GM23248 (cell line): Measurements from ENCODE around the gene DUOX2. TPM values are rescaled to one million over a fixed set of nuclear protein-coding genes. Genes with fewer than 3 reads are reported as not detected.

Experiments
- DNase-seq: peaks from one replicate; pipeline ENCODE4 v3.0.0-alpha.2; 2015
- H2AFZ ChIP-seq: fragments of 200-600 bp; sonication (generic); 2 replicates; pipeline ENCODE4 v1.6.1; 2016; ENCODE audit warnings: antibody characterized with exemption
- H3F3A ChIP-seq: fragments of 200-600 bp; sonication (generic); 2 replicates; pipeline ENCODE4 v1.6.1; 2016; ENCODE audit warnings: mild to moderate bottlenecking, antibody characterized with exemption, mixed run types; ENCODE audit not compliant: insufficient read depth
- H3K27ac ChIP-seq: fragments of 200-600 bp; sonication (generic); 2 replicates; pipeline ENCODE4 v1.5.1; 2016; ENCODE audit warnings: mild to moderate bottlenecking
- H3K27me3 ChIP-seq: fragments of 200-600 bp; sonication (generic); replicated peaks from 2 replicates; pipeline ENCODE4 v1.6.1; 2016; ENCODE audit warnings: mild to moderate bottlenecking; ENCODE audit not compliant: insufficient read depth
- H3K36me3 ChIP-seq: fragments of 200-600 bp; sonication (generic); 2 replicates; pipeline ENCODE4 v1.6.1; 2016; ENCODE audit warnings: low read depth, mild to moderate bottlenecking
- H3K4me1 ChIP-seq: fragments of 200-600 bp; sonication (generic); 2 replicates; pipeline ENCODE4 v1.6.1; 2016; ENCODE audit warnings: mild to moderate bottlenecking; ENCODE audit not compliant: insufficient read depth
- H3K4me2 ChIP-seq: fragments of 200-600 bp; sonication (generic); one replicate; pipeline ENCODE4 v1.6.1; 2016; ENCODE audit warnings: mild to moderate bottlenecking; ENCODE audit not compliant: unreplicated experiment
- H3K4me3 ChIP-seq: fragments of 200-600 bp; sonication (generic); 2 replicates; pipeline ENCODE4 v1.5.1; 2016; ENCODE audit warnings: mild to moderate bottlenecking
- H3K79me2 ChIP-seq: fragments of 200-600 bp; sonication (generic); 2 replicates; pipeline ENCODE4 v1.6.1; 2016; ENCODE audit warnings: mild to moderate bottlenecking; ENCODE audit not compliant: insufficient read depth
- H3K9ac ChIP-seq: fragments of 200-600 bp; sonication (generic); 2 replicates; pipeline ENCODE4 v1.6.1; 2016; ENCODE audit warnings: mild to moderate bottlenecking
- H3K9me2 ChIP-seq: fragments of 200-600 bp; sonication (generic); 2 replicates; pipeline ENCODE4 v1.6.1; 2016; ENCODE audit warnings: mixed run types, mild to moderate bottlenecking, moderate library complexity; ENCODE audit not compliant: insufficient read depth
- H3K9me3 ChIP-seq: fragments of 200-600 bp; sonication (generic); one replicate; pipeline ENCODE4 v1.6.1; 2017; ENCODE audit warnings: low read depth
- H4K20me1 ChIP-seq: fragments of 200-600 bp; sonication (generic); 2 replicates; pipeline ENCODE4 v1.6.0; 2016; ENCODE audit not compliant: insufficient read depth
- EZH2 ChIP-seq: fragments of 200-600 bp; sonication (generic); IDR thresholded peaks from 2 replicates; pipeline ENCODE4 v1.6.1; 2018; ENCODE audit warnings: antibody characterized with exemption, mild to moderate bottlenecking; ENCODE audit not compliant: insufficient read depth, poor library complexity, severe bottlenecking
- EZH2phosphoT487 ChIP-seq: fragments of 200-600 bp; sonication (generic); IDR thresholded peaks from 2 replicates; pipeline ENCODE4 v1.6.1; 2018; ENCODE audit warnings: antibody characterized with exemption, moderate library complexity, mild to moderate bottlenecking, low read depth; ENCODE audit not compliant: insufficient read depth
- WGBS, 2 experiments: methylation state at CpG; one replicate each; pipeline ENCODE4 v1.1.6; 2015 to 2017; ENCODE audit warnings: low lambda C conversion rate in 2 of 2, low coverage in 1 of 2; ENCODE audit errors: missing lambda C conversion rate in 2 of 2; 5-methylcytosine and 5-hydroxymethylcytosine counted together
- in situ Hi-C: fragments of 300-500 bp; cut with MboI; formaldehyde crosslinking; loops from 2 replicates; pipeline ENCODE4 v1.15.0; 2020
- polyA plus RNA-seq: library from polyadenylated mRNA; unstranded; fragments of >200 nt; fragmentation: Nextera tagmentation; extraction: Ambion mirVana; gene quantifications from 2 replicates; pipeline ENCODE4 v1.2.1, GENCODE V29; 2016
- total RNA-seq: library from RNA; depleted of rRNA; stranded (reverse); fragments of >200 nt; shearing (Covaris generic); gene quantifications from 2 replicates; pipeline ENCODE4 v1.2.3, GENCODE V29; 2014

The DUOX2 gene
- total and polyA plus RNA-seq, 2 experiments from 2014 or later: 0.03 TPM; not detected in 1

GRCh38 chr15:45113380-45113990 lies 487 bp downstream of the DUOX2 start:
- no peaks in the 10 kb centered on the region for H3K79me2 ChIP-seq
- H3K9me3 ChIP-seq: no peaks in the 10 kb centered on the region
- H3K27me3 ChIP-seq: peaks cover 74% of the 10 kb centered on the region
- H3K27ac ChIP-seq: no peak overlapping the region
- in situ Hi-C loops: no loop called here
- no peak overlapping the region for H3K4me2 ChIP-seq
- no peak for DNase-seq
- H3K9ac ChIP-seq: no peak overlapping the region
- H2AFZ ChIP-seq: no peak overlapping the region
- H3K36me3 ChIP-seq: no peaks in the 10 kb centered on the region
- H3K9me2 ChIP-seq: no peaks in the 10 kb centered on the region
- H3K4me1 ChIP-seq: no peaks in the 10 kb centered on the region
- 4 to 10% methylated on average over 13 to 14 of the region's 14 CpGs for WGBS, 2 experiments
- H3F3A ChIP-seq: no peaks in the 10 kb centered on the region
- H4K20me1 ChIP-seq: no peaks in the 10 kb centered on the region
- TF ChIP-seq EZH2phosphoT487: peak; percentile 7; the same call in 1 of the 2 replicates
- no peak for TF ChIP-seq EZH2
- H3K4me3 ChIP-seq: no peak overlapping the region

- Histone ChIP-seq H3K79me2 (no peaks in the 10 kb centered on the region), H3K9me2 (no peaks in the 10 kb centered on the region), H3K36me3 (no peaks in the 10 kb centered on the region), H3F3A (no peaks in the 10 kb centered on the region), H3K4me2 (no peak overlapping the region), H3K27ac (no peak overlapping the region), H2AFZ (peak overlapping the region; percentile 19; the same call in 1 of the 2 replicates), H4K20me1 (no peaks in the 10 kb centered on the region), H3K4me1 (no peaks in the 10 kb centered on the region), H3K9me3 (no peaks in the 10 kb centered on the region), H3K9ac (no peak overlapping the region), H3K4me3 (0 out of 2 replicates have a peak overlapping the region, but pooled peaks have one; percentile 18), H3K27me3 (peaks cover 73% of the 10 kb centered on the region)
- 2 to 4% methylated on average over 49 to 56 of the region's 58 CpGs for WGBS, 2 experiments
- DNase-seq: peak; percentile 38
- in situ Hi-C loops: no loop called here
- peak; percentile 53 for TF ChIP-seq EZH2
- TF ChIP-seq EZH2phosphoT487: peak; percentile 21; the same call in 1 of the 2 replicates
Measured at GRCh38 chr15:45112591-45113379, 1.2 kb downstream of the DUOX2 start.

- in situ Hi-C loops: no loop called here
- H3F3A ChIP-seq: no peaks in the 10 kb centered on the region
- peaks cover 68% of the 10 kb centered on the region for H3K27me3 ChIP-seq
- no peaks in the 10 kb centered on the region for H3K9me2 ChIP-seq
- TF ChIP-seq EZH2 (no peak), EZH2phosphoT487 (no peak)
- WGBS, 2 experiments: 3% methylated on average over 13 of the region's 13 CpGs
- H3K36me3 ChIP-seq: no peaks in the 10 kb centered on the region
- no peaks in the 10 kb centered on the region for H4K20me1 ChIP-seq
- H3K9ac ChIP-seq: no peak overlapping the region
- no peak overlapping the region for H3K4me2 ChIP-seq
- H3K4me3 ChIP-seq: 0 out of 2 replicates have a peak overlapping the region, but pooled peaks have one; percentile 18
- no peaks in the 10 kb centered on the region for H3K79me2 ChIP-seq
- no peak overlapping the region for H3K27ac ChIP-seq
- H3K4me1 ChIP-seq: no peaks in the 10 kb centered on the region
- peak overlapping the region; percentile 19; the same call in 1 of the 2 replicates for H2AFZ ChIP-seq
- no peak for DNase-seq
- H3K9me3 ChIP-seq: no peaks in the 10 kb centered on the region
Measured at GRCh38 chr15:45112143-45112590, 1.8 kb downstream of the DUOX2 start.

DNA sequence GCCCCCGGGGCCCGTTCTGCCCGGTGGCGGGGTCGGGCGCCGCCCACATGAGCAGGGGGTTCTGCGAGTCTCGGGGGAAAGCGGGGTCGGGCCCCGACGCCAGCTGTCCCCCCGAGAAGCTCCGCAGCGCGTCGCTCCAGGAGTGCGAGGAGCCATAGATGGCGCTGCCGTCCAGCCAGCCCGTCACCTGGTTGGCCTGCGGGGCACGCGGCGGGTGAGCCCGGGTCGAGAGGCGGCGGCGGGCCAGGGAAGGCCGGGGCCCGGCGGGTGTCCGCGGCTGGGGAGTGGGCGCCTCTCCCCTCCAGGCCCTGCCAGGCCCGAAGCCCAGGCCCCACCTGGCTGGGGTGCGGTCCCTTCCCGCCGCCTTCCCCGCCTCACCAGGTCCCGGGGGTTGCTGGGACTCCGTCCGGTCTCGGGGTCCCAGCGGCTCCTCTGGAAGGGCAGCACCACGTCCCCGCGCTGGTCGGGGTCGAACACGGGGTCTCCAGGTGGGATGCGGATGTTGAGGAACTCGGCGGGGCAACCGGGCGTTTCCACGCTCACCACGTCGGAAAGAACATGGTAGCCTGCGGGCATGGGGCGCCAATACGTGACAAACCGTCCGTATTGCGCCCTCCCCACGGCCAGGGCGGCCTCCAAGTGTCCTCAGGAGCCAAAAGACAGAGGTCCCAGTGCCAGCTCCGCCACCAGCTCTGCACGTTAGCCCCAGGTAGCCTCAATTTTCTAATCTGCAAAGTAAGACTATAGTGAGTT lies 2.4 kb downstream of the DUOX2 start:
- H3F3A ChIP-seq: no peaks in the 10 kb centered on the region
- H2AFZ ChIP-seq: no peak overlapping the region
- no peak for DNase-seq
- H3K4me3 ChIP-seq: no peak overlapping the region
- no peaks in the 10 kb centered on the region for H4K20me1 ChIP-seq
- TF ChIP-seq EZH2 (peak; percentile 91), EZH2phosphoT487 (no peak)
- H3K27ac ChIP-seq: no peak overlapping the region
- no peak overlapping the region for H3K4me2 ChIP-seq
- no peaks in the 10 kb centered on the region for H3K79me2 ChIP-seq
- no peaks in the 10 kb centered on the region for H3K9me2 ChIP-seq
- no peaks in the 10 kb centered on the region for H3K4me1 ChIP-seq
- 8 to 10% methylated on average over 26 to 46 of the region's 71 CpGs for WGBS, 2 experiments
- no peaks in the 10 kb centered on the region for H3K9me3 ChIP-seq
- H3K27me3 ChIP-seq: peaks cover 64% of the 10 kb centered on the region
- H3K9ac ChIP-seq: no peak overlapping the region
- in situ Hi-C loops: no loop called here
- H3K36me3 ChIP-seq: no peaks in the 10 kb centered on the region
